GM23338 (cell line): ENCODE results near the gene FGGY.

Source experiments
- CREB1 ChIP-seq: fragments of 250-450 bp; sonication (Bioruptor Pico); IDR thresholded peaks from 2 replicates; pipeline ENCODE4 v1.5.0; 2020; ENCODE audit warnings: low read depth, mild to moderate bottlenecking, moderate library complexity
- CTCF ChIP-seq, 2 experiments: fragments of 200-600 bp in 1 of 2; sonication (generic) in 1 of 2; conservative IDR thresholded peaks; 2 replicates each; pipeline versions ENCODE4 v1.5.1 to v1.6.1; 2016 to 2017; ENCODE audit warnings: antibody characterized with exemption in 2 of 2, low read depth in 2 of 2, mild to moderate bottlenecking in 2 of 2, moderate library complexity in 1 of 2
- EZH2 ChIP-seq: fragments of 200-600 bp; sonication (generic); IDR thresholded peaks from one replicate; pipeline ENCODE4 v1.8.0; 2017; ENCODE audit warnings: antibody characterized with exemption, mild to moderate bottlenecking, low read depth; ENCODE audit not compliant: unreplicated experiment
- EZH2phosphoT487 ChIP-seq: fragments of 200-600 bp; sonication (generic); IDR thresholded peaks from one replicate; pipeline ENCODE4 v1.8.1; 2018; ENCODE audit warnings: antibody characterized with exemption; ENCODE audit not compliant: unreplicated experiment
- JUNB ChIP-seq: IDR thresholded peaks from one replicate; pipeline ENCODE4 v1.6.1; 2016; ENCODE audit warnings: antibody characterized with exemption; ENCODE audit not compliant: unreplicated experiment
- NANOG ChIP-seq: IDR thresholded peaks from 2 replicates; pipeline ENCODE4 v1.6.1; 2016; ENCODE audit warnings: antibody characterized with exemption, borderline replicate concordance
- POLR2AphosphoS5 ChIP-seq: IDR thresholded peaks from 2 replicates; pipeline ENCODE4 v1.6.1; 2016; ENCODE audit warnings: antibody characterized with exemption, low read depth
- REST ChIP-seq: IDR thresholded peaks from one replicate; pipeline ENCODE4 v1.6.1; 2018; ENCODE audit warnings: antibody characterized with exemption; ENCODE audit not compliant: unreplicated experiment
- STAT1 ChIP-seq: IDR thresholded peaks from one replicate; pipeline ENCODE4 v1.6.1; 2016; ENCODE audit warnings: antibody characterized with exemption; ENCODE audit not compliant: unreplicated experiment
- ZNF114 ChIP-seq: fragments of 250-450 bp; sonication (Bioruptor Pico); IDR thresholded peaks from 2 replicates; pipeline ENCODE4 v1.5.0; 2020; ENCODE audit warnings: mild to moderate bottlenecking, moderate library complexity
- ZNF331 ChIP-seq: fragments of 250-450 bp; sonication (Bioruptor Pico); IDR thresholded peaks from 2 replicates; pipeline ENCODE4 v1.5.0; 2020; ENCODE audit warnings: low read depth, mild to moderate bottlenecking, moderate library complexity
- TF ChIP-seq, protein P1 (sequence below): IDR thresholded peaks from 2 replicates; pipeline ENCODE4 v1.6.1; 2016; ENCODE audit warnings: antibody characterized with exemption

- TF ChIP-seq EZH2 (no peak), CTCF (conservative IDR thresholded peaks at IDR 0.05; ENCODE audit: low read depth in 2 of 2) (no peak), REST (no peak), JUNB (no peak), CREB1 (no peak), POLR2AphosphoS5 (no peak), ZNF114 (no peak), NANOG (no peak), EZH2phosphoT487 (no peak), STAT1 (no peak), ZNF331 (CRISPR knock-in tag) (no peak)
- TF ChIP-seq, protein P1, sequence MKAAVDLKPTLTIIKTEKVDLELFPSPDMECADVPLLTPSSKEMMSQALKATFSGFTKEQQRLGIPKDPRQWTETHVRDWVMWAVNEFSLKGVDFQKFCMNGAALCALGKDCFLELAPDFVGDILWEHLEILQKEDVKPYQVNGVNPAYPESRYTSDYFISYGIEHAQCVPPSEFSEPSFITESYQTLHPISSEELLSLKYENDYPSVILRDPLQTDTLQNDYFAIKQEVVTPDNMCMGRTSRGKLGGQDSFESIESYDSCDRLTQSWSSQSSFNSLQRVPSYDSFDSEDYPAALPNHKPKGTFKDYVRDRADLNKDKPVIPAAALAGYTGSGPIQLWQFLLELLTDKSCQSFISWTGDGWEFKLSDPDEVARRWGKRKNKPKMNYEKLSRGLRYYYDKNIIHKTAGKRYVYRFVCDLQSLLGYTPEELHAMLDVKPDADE: no peak
Measured at GRCh38 chr1:59631561-59632255, 334.8 kb downstream of the FGGY start.
